ENCODE results near the gene PWWP2B. TPM values are rescaled to one million over a fixed set of nuclear protein-coding genes. Genes with fewer than 3 reads are reported as not detected.

Gene PWWP2B
- total and polyA plus RNA-seq, 10 of the 15 experiments (the other 5 are each of a cell fraction or from before 2014, with no cell fraction given), result 0.04 to 0.87 (median 0.35) TPM; not detected in 4

- POLR2A ChIA-PET, result no interaction called here
- no peak overlapping the region for H3K9ac ChIP-seq (ENCODE audit: control insufficient read depth, insufficient read depth, low read length)
Measured at GRCh38 chr10:132412316-132413192, 15.6 kb downstream of the PWWP2B start.

More at GRCh38 chr10:132412316-132413192, 15.6 kb downstream of the PWWP2B start:
- in situ Hi-C loops (cut with MboI), result no loop called here
- Histone ChIP-seq H3K9me3 (replicated peaks; ENCODE audit: control insufficient read depth, insufficient read depth, low read length) (no peaks in the 10 kb centered on the region), H3K4me2 (ENCODE audit: control insufficient read depth, insufficient read depth) (no peak overlapping the region), H2AFZ (ENCODE audit: control insufficient read depth, low read depth, low read length) (no peak overlapping the region), H3K4me3 (no peak overlapping the region), H3K79me2 (ENCODE audit: control insufficient read depth, insufficient read depth, low read length) (no peaks in the 10 kb centered on the region), H3K27ac (ENCODE audit: control insufficient read depth, insufficient read depth) (no peak overlapping the region), H3K27me3 (replicated peaks in 1 of 2; ENCODE audit: control insufficient read depth in 2 of 2, insufficient read depth in 2 of 2, low read length in 1 of 2) (no peaks in the 10 kb centered on the region), H3K36me3 (ENCODE audit: control insufficient read depth in 2 of 2, insufficient read depth in 2 of 2, low read length in 1 of 2) (no peaks in the 10 kb centered on the region), H3K4me1 (ENCODE audit: control insufficient read depth, insufficient read depth, low read length) (no peaks in the 10 kb centered on the region), H4K20me1 (ENCODE audit: control insufficient read depth, insufficient read depth) (no peaks in the 10 kb centered on the region)
- TF ChIP-seq TCF3 (IDR thresholded peaks at IDR 0.05; ENCODE audit: borderline replicate concordance, insufficient read depth, low read depth, low read length) (0 out of 2 replicates have a peak, but pooled peaks have one; percentile 29), NKRF (conservative IDR thresholded peaks at IDR 0.05) (no peak), ZNF217 (IDR thresholded peaks at IDR 0.05) (no peak), CBX3 (IDR thresholded peaks at IDR 0.05; ENCODE audit: borderline replicate concordance, low read depth) (no peak), CHD2 (IDR thresholded peaks at IDR 0.05; ENCODE audit: borderline replicate concordance, low read depth, low read length) (no peak)
- TF ChIP-seq, protein P1, sequence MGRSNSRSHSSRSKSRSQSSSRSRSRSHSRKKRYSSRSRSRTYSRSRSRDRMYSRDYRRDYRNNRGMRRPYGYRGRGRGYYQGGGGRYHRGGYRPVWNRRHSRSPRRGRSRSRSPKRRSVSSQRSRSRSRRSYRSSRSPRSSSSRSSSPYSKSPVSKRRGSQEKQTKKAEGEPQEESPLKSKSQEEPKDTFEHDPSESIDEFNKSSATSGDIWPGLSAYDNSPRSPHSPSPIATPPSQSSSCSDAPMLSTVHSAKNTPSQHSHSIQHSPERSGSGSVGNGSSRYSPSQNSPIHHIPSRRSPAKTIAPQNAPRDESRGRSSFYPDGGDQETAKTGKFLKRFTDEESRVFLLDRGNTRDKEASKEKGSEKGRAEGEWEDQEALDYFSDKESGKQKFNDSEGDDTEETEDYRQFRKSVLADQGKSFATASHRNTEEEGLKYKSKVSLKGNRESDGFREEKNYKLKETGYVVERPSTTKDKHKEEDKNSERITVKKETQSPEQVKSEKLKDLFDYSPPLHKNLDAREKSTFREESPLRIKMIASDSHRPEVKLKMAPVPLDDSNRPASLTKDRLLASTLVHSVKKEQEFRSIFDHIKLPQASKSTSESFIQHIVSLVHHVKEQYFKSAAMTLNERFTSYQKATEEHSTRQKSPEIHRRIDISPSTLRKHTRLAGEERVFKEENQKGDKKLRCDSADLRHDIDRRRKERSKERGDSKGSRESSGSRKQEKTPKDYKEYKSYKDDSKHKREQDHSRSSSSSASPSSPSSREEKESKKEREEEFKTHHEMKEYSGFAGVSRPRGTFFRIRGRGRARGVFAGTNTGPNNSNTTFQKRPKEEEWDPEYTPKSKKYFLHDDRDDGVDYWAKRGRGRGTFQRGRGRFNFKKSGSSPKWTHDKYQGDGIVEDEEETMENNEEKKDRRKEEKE (IDR thresholded peaks at IDR 0.05), result no peak
- TF ChIP-seq, protein P2, sequence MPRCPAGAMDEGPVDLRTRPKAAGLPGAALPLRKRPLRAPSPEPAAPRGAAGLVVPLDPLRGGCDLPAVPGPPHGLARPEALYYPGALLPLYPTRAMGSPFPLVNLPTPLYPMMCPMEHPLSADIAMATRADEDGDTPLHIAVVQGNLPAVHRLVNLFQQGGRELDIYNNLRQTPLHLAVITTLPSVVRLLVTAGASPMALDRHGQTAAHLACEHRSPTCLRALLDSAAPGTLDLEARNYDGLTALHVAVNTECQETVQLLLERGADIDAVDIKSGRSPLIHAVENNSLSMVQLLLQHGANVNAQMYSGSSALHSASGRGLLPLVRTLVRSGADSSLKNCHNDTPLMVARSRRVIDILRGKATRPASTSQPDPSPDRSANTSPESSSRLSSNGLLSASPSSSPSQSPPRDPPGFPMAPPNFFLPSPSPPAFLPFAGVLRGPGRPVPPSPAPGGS (IDR thresholded peaks at IDR 0.05; ENCODE audit: borderline replicate concordance, insufficient read depth, low read depth, low read length, poor library complexity, severe bottlenecking), result peak; percentile 87
- FAIRE-seq (no peak), ATAC-seq (no peak), DNase-seq (ENCODE audit: low read depth, low spot score) (no peak)
- intact Hi-C loops (cut with micrococcal nuclease; ENCODE audit: unreplicated experiment), result no loop called here
- no TSS peak for BruUV-seq (replicated peaks)
- ChIA-PET CTCF (no interaction called here), SMC1A (ENCODE audit: uncharacterized antibody, unreplicated experiment) (no interaction called here), RAD21 (ENCODE audit: unreplicated experiment) (no interaction called here)
- 47% methylated on average over 29 of the region's 29 CpGs for WGBS (ENCODE audit: insufficient coverage, insufficient replicate concordance, low lambda C conversion rate, missing lambda C conversion rate)
